Sigmoid colon (tissue), 7 donors: ENCODE measurements around the gene CCDC146. TPM values are rescaled to one million over a fixed set of nuclear protein-coding genes. Genes with fewer than 3 reads are reported as not detected.

ENCODE experiments used
- DNase-seq: peaks from one replicate; pipeline ENCODE4 v3.0.0-alpha.2; 2019
- H3K27ac ChIP-seq, 4 donors: fragments of 200-600 bp; sonication (generic); one replicate each; pipeline ENCODE4 v1.5.1; 2016 to 2019; ENCODE audit warnings: mild to moderate bottlenecking in 1 of 4
- H3K27me3 ChIP-seq, 3 donors: fragments of 200-600 bp; sonication (generic); one replicate each; pipeline ENCODE4 v1.5.1; 2019; ENCODE audit warnings: mild to moderate bottlenecking in 1 of 3
- H3K36me3 ChIP-seq, 4 donors: fragments of 200-600 bp; sonication (generic); one replicate each; pipeline ENCODE4 v1.5.1; 2016 to 2019
- H3K4me1 ChIP-seq, 4 donors: fragments of 200-600 bp; sonication (generic); one replicate each; pipeline ENCODE4 v1.5.1; 2017 to 2019
- H3K4me3 ChIP-seq, 4 donors: fragments of 200-600 bp; sonication (generic); one replicate each; pipeline ENCODE4 v1.5.1; 2017 to 2019; ENCODE audit warnings: mild to moderate bottlenecking in 2 of 4, moderate library complexity in 1 of 4
- H3K9me3 ChIP-seq, 4 donors: fragments of 200-600 bp in 3 of 4; sonication (generic) in 3 of 4; one replicate each; pipeline versions ENCODE4 v1.5.1 to v1.6.1; 2013 to 2019
- CTCF ChIP-seq, 4 experiments: fragments of 450-650 bp in 3 of 4; fragments of 200-600 bp in 1 of 4; IDR thresholded peaks; one replicate each; pipeline ENCODE4 v1.5.1; 2016 to 2019; ENCODE audit warnings: antibody characterized with exemption in 4 of 4, mild to moderate bottlenecking in 3 of 4, moderate library complexity in 2 of 4
- EP300 ChIP-seq, 4 donors: sonication (generic); formaldehyde crosslinking; IDR thresholded peaks; one replicate each; pipeline ENCODE4 v1.6.1; 2017; ENCODE audit warnings: antibody characterized with exemption in 4 of 4
- POLR2A ChIP-seq, 2 donors: fragments of 450-650 bp; IDR thresholded peaks; one replicate each; pipeline ENCODE4 v1.6.1; 2016; ENCODE audit warnings: antibody characterized with exemption in 2 of 2, mild to moderate bottlenecking in 2 of 2, moderate library complexity in 2 of 2
- POLR2AphosphoS5 ChIP-seq, 4 donors: sonication (generic); formaldehyde crosslinking; IDR thresholded peaks; one replicate each; pipeline ENCODE4 v1.6.1; 2017; ENCODE audit warnings: antibody characterized with exemption in 4 of 4
- WGBS, 2 donors: extraction: QIAGEN DNeasy Blood & Tissue Kit; methylation state at CpG; one replicate each; pipeline ENCODE4 v1.1.7; 2013; 5-methylcytosine and 5-hydroxymethylcytosine counted together
- intact Hi-C: fragments of 100-400 bp; cut with DNase I; formaldehyde crosslinking; loops from one replicate; pipeline ENCODE4 v1.15.1; 2023
- polyA plus RNA-seq, 3 donors: library from polyadenylated mRNA; stranded (reverse); fragments of 200-250 nt; gene quantifications; one replicate each; pipeline ENCODE4 v1.2.3, GENCODE V29; 2013
- total RNA-seq, 4 donors: library from RNA; depleted of rRNA; stranded (reverse); fragments of >200 nt; gene quantifications; one replicate each; pipeline ENCODE4 v1.1.0, GENCODE V29; 2016
- donor health status: healthy with polysubstance abuse.
- donor health status: Bipolar disorder and iron deficiency.
- donor health status: healthy.

The CCDC146 gene
- total and polyA plus RNA-seq, 7 donors, result 2.3 to 45.7 (median 18.4) TPM

DNA sequence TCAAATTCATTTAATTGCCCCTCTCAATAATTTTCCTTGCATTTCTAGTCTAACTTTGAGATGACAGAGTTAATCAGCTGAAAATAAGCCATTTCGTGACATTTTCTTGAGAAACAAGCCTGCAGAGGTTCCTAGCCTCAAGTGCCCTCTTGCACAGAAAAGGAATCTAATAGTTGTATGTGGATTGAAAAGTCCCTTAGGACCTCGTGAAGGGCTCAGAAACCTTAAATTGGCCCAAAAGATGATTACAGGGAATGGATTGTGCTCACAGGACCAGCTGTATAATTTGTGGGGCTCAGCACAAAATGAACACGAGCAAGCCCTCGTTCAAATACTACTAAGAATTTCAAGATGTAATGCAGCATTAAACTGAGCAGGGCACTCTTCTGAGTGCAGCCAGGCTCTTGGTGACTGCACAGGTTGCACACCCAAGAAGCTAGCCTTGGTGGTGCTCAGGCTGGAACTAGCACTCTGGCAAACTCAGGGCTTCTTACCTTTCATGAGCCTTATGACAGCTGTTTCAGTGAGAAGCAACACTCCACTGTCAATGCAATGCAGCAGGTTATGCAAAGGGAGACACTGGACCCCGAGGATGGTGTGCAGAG lies 191.6 kb downstream of the CCDC146 start:
- Histone ChIP-seq H3K36me3 (peaks cover 0 to 7% (median 0%) of the 10 kb centered on the region in 4 donors), H3K9me3 (no peaks in the 10 kb centered on the region), H3K27me3 (no peaks in the 10 kb centered on the region), H3K4me1 (peaks cover 0 to 59% (median 47%) of the 10 kb centered on the region in 4 donors), H3K4me3 (no peak overlapping the region), H3K27ac (peak overlapping the region in 3 of 4 donors; percentile 44 to 69 (median 52))
- WGBS, 2 donors, result 87 to 93% methylated on average over 5 of the region's 5 CpGs
- DNase-seq, result no peak
- intact Hi-C loops, result no loop called here
- no peak for TF ChIP-seq CTCF (IDR thresholded peaks at IDR 0.05)

DNA sequence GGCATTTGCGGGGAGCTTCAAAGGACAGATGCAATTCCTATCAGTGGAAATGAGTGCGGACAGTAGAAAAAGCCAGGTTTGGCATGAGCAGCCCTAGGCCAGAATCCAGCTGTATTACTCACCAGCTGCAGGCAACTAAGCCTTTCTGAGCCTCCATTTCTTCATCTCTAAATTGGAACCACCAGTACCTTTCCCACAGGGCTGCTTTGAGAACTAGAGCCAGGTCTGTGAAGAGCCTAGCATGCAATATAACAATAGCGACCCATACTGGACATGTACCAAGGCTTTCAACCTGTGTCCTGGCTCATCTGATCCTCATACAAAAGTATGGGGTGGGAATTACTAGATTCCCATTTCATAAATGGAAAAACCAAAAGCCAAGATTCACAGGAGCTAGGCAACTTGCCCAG lies 192.8 kb downstream of the CCDC146 start:
- H3K9me3 ChIP-seq, result no peaks in the 10 kb centered on the region
- no peaks in the 10 kb centered on the region for H3K27me3 ChIP-seq
- DNase-seq, result no peak
- H3K4me3 ChIP-seq, result no peak overlapping the region
- H3K27ac ChIP-seq, result peak overlapping the region in 3 of 4 donors; percentile 35 to 52 (median 44)
- intact Hi-C loops, result no loop called here
- WGBS, 2 donors, result 93 to 97% methylated on average over 3 of the region's 3 CpGs
- peaks cover 0 to 7% (median 0%) of the 10 kb centered on the region in 4 donors for H3K36me3 ChIP-seq
- TF ChIP-seq POLR2A (IDR thresholded peaks at IDR 0.05) (no peak), POLR2AphosphoS5 (IDR thresholded peaks at IDR 0.05) (no peak), EP300 (IDR thresholded peaks at IDR 0.05) (no peak), CTCF (IDR thresholded peaks at IDR 0.05) (no peak)
- peaks cover 0 to 47% (median 41%) of the 10 kb centered on the region in 4 donors for H3K4me1 ChIP-seq

GRCh38 chr7:77316219-77316978 lies 194.0 kb downstream of the CCDC146 start:
- no peak for DNase-seq
- intact Hi-C loops, result no loop called here
- H3K4me3 ChIP-seq, result no peak overlapping the region
- H3K9me3 ChIP-seq, result no peaks in the 10 kb centered on the region
- H3K27me3 ChIP-seq, result no peaks in the 10 kb centered on the region
- WGBS, 2 donors, result 78 to 84% methylated on average over 2 of the region's 2 CpGs
- no peak overlapping the region for H3K27ac ChIP-seq
- no peak for TF ChIP-seq EP300 (IDR thresholded peaks at IDR 0.05)
- H3K36me3 ChIP-seq, result peaks cover 0 to 7% (median under 1%) of the 10 kb centered on the region in 4 donors
- H3K4me1 ChIP-seq, result peaks cover 0 to 44% (median 40%) of the 10 kb centered on the region in 4 donors

- no peak for DNase-seq
- Histone ChIP-seq H3K4me1 (peaks cover 0 to 31% (median 28%) of the 10 kb centered on the region in 4 donors), H3K4me3 (no peak overlapping the region), H3K9me3 (no peaks in the 10 kb centered on the region), H3K27ac (no peak overlapping the region), H3K36me3 (peaks cover 0 to 8% (median 4%) of the 10 kb centered on the region in 4 donors), H3K27me3 (no peaks in the 10 kb centered on the region)
- TF ChIP-seq CTCF (IDR thresholded peaks at IDR 0.05) (no peak), POLR2A (IDR thresholded peaks at IDR 0.05) (no peak), POLR2AphosphoS5 (IDR thresholded peaks at IDR 0.05) (no peak), EP300 (IDR thresholded peaks at IDR 0.05) (no peak)
- 66 to 95% methylated on average over 1 of the region's 1 CpG for WGBS, 2 donors
- intact Hi-C loops, result no loop called here
Observed at GRCh38 chr7:77318019-77318418, 195.6 kb downstream of the CCDC146 start.

DNA sequence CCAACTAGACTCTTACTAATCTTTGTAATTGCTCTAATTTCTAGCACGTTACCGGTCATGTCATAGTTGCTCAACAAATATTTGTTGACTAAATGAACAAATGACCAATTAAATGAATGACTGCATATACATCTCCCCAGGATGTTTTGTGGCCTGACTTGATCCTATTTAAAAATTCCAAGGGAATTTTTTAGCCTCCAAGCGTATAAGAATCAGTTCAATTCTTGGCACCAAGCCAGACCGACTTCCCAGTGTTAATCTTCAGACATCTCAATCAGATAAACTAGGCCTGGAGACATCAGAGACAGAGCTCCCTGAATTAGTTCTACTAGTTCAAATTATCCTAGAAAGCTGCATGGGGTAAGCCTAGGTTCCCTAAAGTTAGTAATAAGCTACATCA lies 197.7 kb downstream of the CCDC146 start:
- DNase-seq, result no peak
- Histone ChIP-seq H3K4me3 (no peak overlapping the region), H3K4me1 (peaks cover 0 to 19% (median 9%) of the 10 kb centered on the region in 4 donors), H3K27me3 (no peaks in the 10 kb centered on the region), H3K9me3 (no peaks in the 10 kb centered on the region), H3K27ac (no peak overlapping the region), H3K36me3 (peaks cover 0 to 8% (median 4%) of the 10 kb centered on the region in 4 donors)
- 86 to 93% methylated on average over 4 of the region's 4 CpGs for WGBS, 2 donors
- intact Hi-C loops, result no loop called here
- no peak for TF ChIP-seq POLR2A (IDR thresholded peaks at IDR 0.05)
- TF ChIP-seq EP300 (IDR thresholded peaks at IDR 0.05), result no peak
- no peak for TF ChIP-seq CTCF (IDR thresholded peaks at IDR 0.05)
- no peak for TF ChIP-seq POLR2AphosphoS5 (IDR thresholded peaks at IDR 0.05)
